SK-N-SH (cell line): ENCODE measurements around the gene SLC22A13.

Experiments used
- GABPA ChIP-seq: IDR thresholded peaks from 2 replicates; pipeline ENCODE4 v1.4.0; 2012; ENCODE audit warnings: low read depth, mild to moderate bottlenecking
- GATA2 ChIP-seq: sonication (generic); formaldehyde crosslinking; IDR thresholded peaks from 2 replicates; pipeline ENCODE4 v1.5.0; 2020; ENCODE audit warnings: mild to moderate bottlenecking, missing genetic modification reagents
- JUND ChIP-seq: IDR thresholded peaks from 2 replicates; pipeline ENCODE4 v1.4.0; 2012
- NFIC ChIP-seq: IDR thresholded peaks from 2 replicates; pipeline ENCODE4 v1.4.0; 2012; ENCODE audit warnings: borderline replicate concordance
- NRF1 ChIP-seq: IDR thresholded peaks from 2 replicates; pipeline ENCODE4 v1.6.1; 2012; ENCODE audit warnings: low read depth, mild to moderate bottlenecking, low read length
- POLR2AphosphoS5 ChIP-seq: IDR thresholded peaks from 2 replicates; pipeline ENCODE4 v1.6.1; 2012; ENCODE audit warnings: low read depth, low read length
- RAD21 ChIP-seq: IDR thresholded peaks from 2 replicates; pipeline ENCODE4 v1.6.1; 2012; ENCODE audit warnings: mild to moderate bottlenecking, low read length
- RFX5 ChIP-seq: IDR thresholded peaks from 2 replicates; pipeline ENCODE4 v1.6.1; 2012; ENCODE audit warnings: mild to moderate bottlenecking, improper control_type of control experiment, low read length
- SIN3A ChIP-seq: IDR thresholded peaks from 2 replicates; pipeline ENCODE4 v1.6.1; 2012; ENCODE audit warnings: low read depth, mild to moderate bottlenecking, low read length, moderate library complexity, borderline replicate concordance
- TAF1 ChIP-seq: IDR thresholded peaks from 2 replicates; pipeline ENCODE4 v1.6.1; 2012; ENCODE audit warnings: low read depth, mild to moderate bottlenecking, low read length, moderate library complexity, borderline replicate concordance
- TF ChIP-seq, protein P1 (sequence below): fragments of 200-600 bp; sonication (generic); IDR thresholded peaks from 2 replicates; pipeline ENCODE4 v1.6.1; 2017; ENCODE audit warnings: antibody characterized with exemption, mild to moderate bottlenecking, moderate library complexity
- TF ChIP-seq, protein P2 (sequence below): IDR thresholded peaks from 2 replicates; pipeline ENCODE4 v1.6.1; 2012; ENCODE audit warnings: mild to moderate bottlenecking, low read depth, low read length, moderate library complexity
- TF ChIP-seq, protein P3 (sequence below): IDR thresholded peaks from 2 replicates; pipeline ENCODE4 v1.4.0; 2012; ENCODE audit warnings: low read depth
- TF ChIP-seq, protein P4 (sequence below): IDR thresholded peaks from 2 replicates; pipeline ENCODE4 v1.4.0; 2012; ENCODE audit warnings: low read depth, borderline replicate concordance

DNA sequence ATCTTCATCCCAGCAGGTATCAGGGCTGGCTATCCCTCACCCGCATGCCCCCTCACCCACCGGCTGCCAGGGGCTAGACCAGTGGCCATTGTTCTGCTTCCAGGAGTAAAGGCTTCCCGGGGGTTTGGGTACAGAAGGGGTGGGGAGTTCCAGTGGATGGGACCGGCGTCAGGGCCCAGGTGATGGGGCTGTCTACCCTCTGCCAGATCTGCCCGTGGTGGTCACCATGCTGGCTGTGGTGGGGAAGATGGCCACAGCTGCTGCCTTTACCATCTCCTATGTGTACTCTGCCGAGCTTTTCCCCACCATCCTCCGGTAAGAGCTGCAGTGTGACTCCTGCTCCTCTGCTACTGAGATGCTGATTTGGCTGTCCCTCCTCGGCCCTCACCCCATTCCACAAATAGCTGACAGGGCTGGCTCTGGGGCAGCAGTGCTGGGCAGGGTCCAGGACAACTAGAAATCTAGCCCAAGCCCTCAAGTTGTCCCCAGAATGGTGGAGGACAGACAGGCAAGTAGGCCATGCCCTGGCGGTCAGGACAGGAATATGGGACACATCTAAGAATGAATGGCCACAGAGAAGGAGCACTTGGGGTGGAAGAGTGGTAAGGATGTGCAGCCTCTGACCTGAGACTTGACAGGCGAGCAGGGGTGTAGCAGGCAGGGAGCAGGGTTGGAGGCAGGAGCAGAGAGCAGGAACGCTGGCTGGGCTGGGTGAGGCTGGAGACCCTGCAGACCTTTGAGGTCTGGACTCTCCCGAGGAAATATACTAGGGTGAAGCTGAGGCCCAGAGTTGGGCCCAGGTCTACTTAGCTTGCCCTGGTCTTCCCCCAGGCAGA, 10.7 kb downstream of the SLC22A13 start:
- TF ChIP-seq JUND (no peak), RAD21 (no peak), SIN3A (no peak), NRF1 (no peak), TAF1 (no peak), POLR2AphosphoS5 (no peak), GABPA (no peak), GATA2 (no peak), RFX5 (no peak), NFIC (no peak)
- TF ChIP-seq, protein P1, sequence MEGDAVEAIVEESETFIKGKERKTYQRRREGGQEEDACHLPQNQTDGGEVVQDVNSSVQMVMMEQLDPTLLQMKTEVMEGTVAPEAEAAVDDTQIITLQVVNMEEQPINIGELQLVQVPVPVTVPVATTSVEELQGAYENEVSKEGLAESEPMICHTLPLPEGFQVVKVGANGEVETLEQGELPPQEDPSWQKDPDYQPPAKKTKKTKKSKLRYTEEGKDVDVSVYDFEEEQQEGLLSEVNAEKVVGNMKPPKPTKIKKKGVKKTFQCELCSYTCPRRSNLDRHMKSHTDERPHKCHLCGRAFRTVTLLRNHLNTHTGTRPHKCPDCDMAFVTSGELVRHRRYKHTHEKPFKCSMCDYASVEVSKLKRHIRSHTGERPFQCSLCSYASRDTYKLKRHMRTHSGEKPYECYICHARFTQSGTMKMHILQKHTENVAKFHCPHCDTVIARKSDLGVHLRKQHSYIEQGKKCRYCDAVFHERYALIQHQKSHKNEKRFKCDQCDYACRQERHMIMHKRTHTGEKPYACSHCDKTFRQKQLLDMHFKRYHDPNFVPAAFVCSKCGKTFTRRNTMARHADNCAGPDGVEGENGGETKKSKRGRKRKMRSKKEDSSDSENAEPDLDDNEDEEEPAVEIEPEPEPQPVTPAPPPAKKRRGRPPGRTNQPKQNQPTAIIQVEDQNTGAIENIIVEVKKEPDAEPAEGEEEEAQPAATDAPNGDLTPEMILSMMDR = no peak
- TF ChIP-seq, protein P2, sequence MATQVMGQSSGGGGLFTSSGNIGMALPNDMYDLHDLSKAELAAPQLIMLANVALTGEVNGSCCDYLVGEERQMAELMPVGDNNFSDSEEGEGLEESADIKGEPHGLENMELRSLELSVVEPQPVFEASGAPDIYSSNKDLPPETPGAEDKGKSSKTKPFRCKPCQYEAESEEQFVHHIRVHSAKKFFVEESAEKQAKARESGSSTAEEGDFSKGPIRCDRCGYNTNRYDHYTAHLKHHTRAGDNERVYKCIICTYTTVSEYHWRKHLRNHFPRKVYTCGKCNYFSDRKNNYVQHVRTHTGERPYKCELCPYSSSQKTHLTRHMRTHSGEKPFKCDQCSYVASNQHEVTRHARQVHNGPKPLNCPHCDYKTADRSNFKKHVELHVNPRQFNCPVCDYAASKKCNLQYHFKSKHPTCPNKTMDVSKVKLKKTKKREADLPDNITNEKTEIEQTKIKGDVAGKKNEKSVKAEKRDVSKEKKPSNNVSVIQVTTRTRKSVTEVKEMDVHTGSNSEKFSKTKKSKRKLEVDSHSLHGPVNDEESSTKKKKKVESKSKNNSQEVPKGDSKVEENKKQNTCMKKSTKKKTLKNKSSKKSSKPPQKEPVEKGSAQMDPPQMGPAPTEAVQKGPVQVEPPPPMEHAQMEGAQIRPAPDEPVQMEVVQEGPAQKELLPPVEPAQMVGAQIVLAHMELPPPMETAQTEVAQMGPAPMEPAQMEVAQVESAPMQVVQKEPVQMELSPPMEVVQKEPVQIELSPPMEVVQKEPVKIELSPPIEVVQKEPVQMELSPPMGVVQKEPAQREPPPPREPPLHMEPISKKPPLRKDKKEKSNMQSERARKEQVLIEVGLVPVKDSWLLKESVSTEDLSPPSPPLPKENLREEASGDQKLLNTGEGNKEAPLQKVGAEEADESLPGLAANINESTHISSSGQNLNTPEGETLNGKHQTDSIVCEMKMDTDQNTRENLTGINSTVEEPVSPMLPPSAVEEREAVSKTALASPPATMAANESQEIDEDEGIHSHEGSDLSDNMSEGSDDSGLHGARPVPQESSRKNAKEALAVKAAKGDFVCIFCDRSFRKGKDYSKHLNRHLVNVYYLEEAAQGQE = no peak
- TF ChIP-seq, protein P3, sequence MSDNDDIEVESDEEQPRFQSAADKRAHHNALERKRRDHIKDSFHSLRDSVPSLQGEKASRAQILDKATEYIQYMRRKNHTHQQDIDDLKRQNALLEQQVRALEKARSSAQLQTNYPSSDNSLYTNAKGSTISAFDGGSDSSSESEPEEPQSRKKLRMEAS = no peak
- TF ChIP-seq, protein P4, sequence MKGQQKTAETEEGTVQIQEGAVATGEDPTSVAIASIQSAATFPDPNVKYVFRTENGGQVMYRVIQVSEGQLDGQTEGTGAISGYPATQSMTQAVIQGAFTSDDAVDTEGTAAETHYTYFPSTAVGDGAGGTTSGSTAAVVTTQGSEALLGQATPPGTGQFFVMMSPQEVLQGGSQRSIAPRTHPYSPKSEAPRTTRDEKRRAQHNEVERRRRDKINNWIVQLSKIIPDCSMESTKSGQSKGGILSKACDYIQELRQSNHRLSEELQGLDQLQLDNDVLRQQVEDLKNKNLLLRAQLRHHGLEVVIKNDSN = no peak
